Measurements from ENCODE around the gene SLF2. TPM values are rescaled to one million over a fixed set of nuclear protein-coding genes. Genes with fewer than 3 reads are reported as not detected.

SLF2 gene
- total RNA-seq, 1 experiment from 2014 or later: 23.1 TPM

- Histone ChIP-seq H3K4me2 (ENCODE audit: insufficient read depth, insufficient read length, low read length) (no peak overlapping the region), H2AFZ (ENCODE audit: low read length) (no peak overlapping the region)
These were observed 58.4 kb downstream of the SLF2 start for GRCh38 chr10:100970914-100971811.

More at GRCh38 chr10:100970914-100971811, 58.4 kb downstream of the SLF2 start:
- H3K23ac ChIP-seq (ENCODE audit: insufficient read length, low read depth, low read length): no peak overlapping the region
- H3K9me3 ChIP-seq (ENCODE audit: control insufficient read depth, low read depth, low read length): no peaks in the 10 kb centered on the region
- H3K56ac ChIP-seq (ENCODE audit: insufficient read length, low read depth, low read length): no peak overlapping the region
- no peak overlapping the region for H2BK12ac ChIP-seq (ENCODE audit: insufficient read length, low read depth, low read length)
- no peak overlapping the region for H4K91ac ChIP-seq (ENCODE audit: insufficient read length, low read depth, low read length)
- peak overlapping the region in 1 of 3 experiments; percentile 49; a peak in 1 of 7 replicates for H3K27ac Mint-ChIP-seq
- no peak overlapping the region for H3K18ac ChIP-seq (ENCODE audit: insufficient read length, low read depth, low read length)
- H3K9me3 Mint-ChIP-seq: no peaks in the 10 kb centered on the region; a peak in 2 of 5 replicates
- peaks cover 12% of the 10 kb centered on the region for H3K23me2 ChIP-seq (ENCODE audit: insufficient read length, low read depth, low read length, poor library complexity, severe bottlenecking)
- no peak overlapping the region for H3K9ac ChIP-seq (ENCODE audit: extremely low read depth, insufficient read length, low read length)
- H2BK5ac ChIP-seq (ENCODE audit: insufficient read length, low read length): no peak overlapping the region
- no peak overlapping the region for H3K14ac ChIP-seq (ENCODE audit: insufficient read depth, low read length)
- no peaks in the 10 kb centered on the region for H3K79me2 ChIP-seq (ENCODE audit: insufficient read depth, low read length)
- DNase-seq: no peak
- no peak overlapping the region for H2BK120ac ChIP-seq (ENCODE audit: low read depth, low read length, poor library complexity, severe bottlenecking)
- H3K27ac ChIP-seq (ENCODE audit: insufficient read length, low read depth, low read length): no peak overlapping the region
- H3K27me3 ChIP-seq (ENCODE audit: insufficient read depth, low read length): no peaks in the 10 kb centered on the region
- peaks cover 32 to 34% of the 10 kb centered on the region in 2 experiments for H3K4me1 Mint-ChIP-seq
- H4K20me1 ChIP-seq (ENCODE audit: control insufficient read depth, insufficient read depth, insufficient read length): no peaks in the 10 kb centered on the region
- H3K4me3 Mint-ChIP-seq: peak overlapping the region in 1 of 2 experiments; percentile 84; a peak in 2 of 5 replicates
- no peak overlapping the region for H2BK15ac ChIP-seq (ENCODE audit: low read depth, low read length)
- H4K5ac ChIP-seq (ENCODE audit: insufficient read length, low read depth, low read length): no peak overlapping the region
- peaks cover 0 to 2% (median 0%) of the 10 kb centered on the region in 3 experiments; a peak in 3 of 7 replicates for H3K36me3 Mint-ChIP-seq (ENCODE audit: insufficient read depth in 1 of 3, low read depth in 3 of 3)
- no peaks in the 10 kb centered on the region for H3K4me1 ChIP-seq (ENCODE audit: insufficient read depth, low read length)
- no peak for TF ChIP-seq CTCF (conservative IDR thresholded peaks at IDR 0.05)
- no peak overlapping the region for H2BK20ac ChIP-seq (ENCODE audit: low read depth, low read length, poor library complexity, severe bottlenecking)
- no peak overlapping the region for H2AK5ac ChIP-seq (ENCODE audit: insufficient read length, low read length)
- H3T11ph ChIP-seq (ENCODE audit: low read length): no peak overlapping the region
- H4K8ac ChIP-seq (replicated peaks; ENCODE audit: insufficient read length, low read depth, low read length): no peak overlapping the region
- WGBS (ENCODE audit: extremely low coverage, insufficient read length, low lambda C conversion rate): no CpG with 5 or more reads among the region's 4 CpGs
- H3K27me3 Mint-ChIP-seq (ENCODE audit: low read depth): peaks cover 7% of the 10 kb centered on the region
- H3K79me1 ChIP-seq (ENCODE audit: insufficient read depth, low read depth, low read length, poor library complexity, severe bottlenecking): no peaks in the 10 kb centered on the region
- no peak overlapping the region for H3K4ac ChIP-seq (ENCODE audit: low read depth, low read length)

All from H9 (cell line).